Stimulated activated naive CD4-positive, alpha-beta T cell treated with Interleukin-2 at 50 U/mL for 16 hours (primary cell): Measurements from ENCODE around the gene USP5.
"Not testable (repeated sequence)": the region's sequence is repeated elsewhere in the genome, so short reads cannot be mapped to it uniquely, and the experiment has no call there.

Experiments
- DNase-seq: peaks from one replicate; lab custom pipeline; 2025; lab: John Stamatoyannopoulos, UW

USP5 gene

DNA sequence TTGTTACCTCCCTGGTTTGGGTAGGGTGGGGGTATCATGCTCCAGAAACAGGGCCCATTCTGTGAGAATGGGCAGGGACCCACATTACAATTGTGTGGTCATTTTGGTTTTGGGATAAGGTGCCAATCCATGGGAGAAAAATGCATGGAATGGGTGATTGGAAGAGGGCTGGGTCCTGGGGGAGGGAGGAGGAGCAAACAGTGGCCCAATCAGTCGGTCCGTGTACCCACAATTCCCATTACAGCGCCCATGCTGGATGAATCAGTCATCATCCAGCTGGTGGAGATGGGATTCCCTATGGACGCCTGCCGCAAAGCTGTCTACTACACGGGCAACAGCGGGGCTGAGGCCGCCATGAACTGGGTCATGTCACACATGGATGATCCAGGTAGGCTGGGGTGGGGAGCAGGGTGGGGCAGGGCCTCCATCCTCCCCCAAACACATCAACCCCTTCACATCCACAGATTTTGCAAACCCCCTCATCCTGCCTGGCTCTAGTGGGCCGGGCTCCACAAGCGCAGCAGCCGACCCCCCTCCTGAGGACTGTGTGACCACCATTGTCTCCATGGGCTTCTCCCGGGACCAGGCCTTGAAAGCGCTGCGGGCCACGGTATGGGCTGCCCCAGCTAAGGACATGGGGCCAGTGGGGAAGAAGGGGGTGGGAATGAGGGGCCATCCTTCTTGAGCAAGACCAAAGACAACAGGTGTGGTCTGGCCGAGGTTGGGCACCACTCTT is 11.8 kb downstream of the USP5 start:
- DNase-seq = no peak

DNA sequence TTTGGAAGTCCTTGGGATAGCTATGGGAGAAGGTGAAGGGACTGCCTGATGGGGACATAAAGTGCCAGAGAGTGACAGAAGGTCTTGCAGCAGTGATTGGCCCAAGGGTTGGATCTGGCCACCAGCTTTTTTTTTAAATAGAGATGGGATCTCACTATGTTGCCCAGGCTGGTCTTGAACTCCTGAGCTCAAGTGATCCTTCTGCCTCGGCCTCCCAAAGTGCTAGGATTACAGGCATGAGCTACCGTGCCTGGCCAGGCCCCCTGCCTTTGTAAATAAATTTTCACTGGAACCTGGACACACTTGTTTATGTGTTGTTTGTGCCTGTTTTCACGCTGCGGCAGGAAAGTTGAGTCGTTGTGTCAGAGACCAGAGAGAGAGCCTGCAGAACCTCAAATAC is 13.4 kb downstream of the USP5 start:
- DNase-seq = not testable (repeated sequence)

DNA sequence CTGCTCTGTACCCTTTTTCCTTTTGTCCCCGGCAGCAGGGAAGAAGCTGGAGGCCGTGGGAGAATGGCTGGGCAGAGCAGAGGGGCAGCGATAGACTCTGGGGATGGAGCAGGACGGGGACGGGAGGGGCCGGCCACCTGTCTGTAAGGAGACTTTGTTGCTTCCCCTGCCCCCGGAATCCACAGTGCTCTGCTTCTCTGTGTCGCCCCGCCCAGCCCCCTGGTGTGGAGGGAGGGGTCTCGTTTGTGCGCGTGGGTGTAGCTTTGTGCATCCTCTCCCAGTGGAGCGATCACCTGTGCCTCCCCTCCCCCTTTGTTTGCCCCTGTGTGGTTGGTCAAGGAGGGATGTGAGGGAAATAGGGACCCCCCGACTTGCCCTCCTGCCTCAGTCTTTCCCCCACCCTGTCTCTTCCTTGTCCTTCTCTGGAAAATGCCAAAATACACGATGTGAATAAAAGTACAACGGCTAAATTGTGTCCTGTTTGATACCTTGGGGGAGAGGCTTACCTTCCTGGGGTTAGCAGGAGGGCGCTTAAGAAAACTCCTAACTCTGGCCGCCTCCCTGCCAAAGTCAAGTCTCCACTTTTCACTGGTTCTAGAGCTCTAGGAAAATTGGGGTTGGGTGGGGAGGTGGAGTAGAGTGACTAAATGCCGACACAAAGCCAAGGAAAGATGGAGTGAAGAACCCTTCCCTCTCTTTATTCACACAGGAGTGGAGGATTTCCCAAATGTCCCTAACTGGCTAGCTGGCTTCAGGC is 14.4 kb downstream of the USP5 start:
- no peak for DNase-seq

DNA sequence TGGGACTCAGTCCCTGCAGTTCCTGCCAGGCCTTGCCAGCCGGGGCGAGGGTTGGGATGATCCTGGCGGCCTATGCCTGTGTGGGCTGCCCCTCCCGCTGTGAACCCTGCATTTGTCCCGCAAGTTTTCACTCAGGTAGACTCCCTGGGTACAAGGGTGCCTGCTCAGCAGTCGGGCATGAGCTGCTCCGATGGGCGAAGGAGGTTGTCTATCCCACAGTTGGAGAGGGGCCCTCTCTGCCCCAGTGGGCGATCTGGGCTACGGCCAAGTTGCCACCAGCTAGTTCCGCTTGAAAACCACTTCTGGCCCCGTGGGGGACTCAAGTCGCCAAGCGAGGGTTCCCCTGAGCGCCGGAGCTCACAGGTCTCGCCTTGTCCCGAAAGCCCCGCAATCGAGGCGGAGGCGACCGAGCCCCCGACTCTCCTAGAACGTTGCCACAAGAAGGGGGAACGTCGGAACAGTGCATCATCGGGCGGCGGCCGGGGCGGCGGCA is 15.0 kb downstream of the USP5 start:
- DNase-seq = no peak

DNA sequence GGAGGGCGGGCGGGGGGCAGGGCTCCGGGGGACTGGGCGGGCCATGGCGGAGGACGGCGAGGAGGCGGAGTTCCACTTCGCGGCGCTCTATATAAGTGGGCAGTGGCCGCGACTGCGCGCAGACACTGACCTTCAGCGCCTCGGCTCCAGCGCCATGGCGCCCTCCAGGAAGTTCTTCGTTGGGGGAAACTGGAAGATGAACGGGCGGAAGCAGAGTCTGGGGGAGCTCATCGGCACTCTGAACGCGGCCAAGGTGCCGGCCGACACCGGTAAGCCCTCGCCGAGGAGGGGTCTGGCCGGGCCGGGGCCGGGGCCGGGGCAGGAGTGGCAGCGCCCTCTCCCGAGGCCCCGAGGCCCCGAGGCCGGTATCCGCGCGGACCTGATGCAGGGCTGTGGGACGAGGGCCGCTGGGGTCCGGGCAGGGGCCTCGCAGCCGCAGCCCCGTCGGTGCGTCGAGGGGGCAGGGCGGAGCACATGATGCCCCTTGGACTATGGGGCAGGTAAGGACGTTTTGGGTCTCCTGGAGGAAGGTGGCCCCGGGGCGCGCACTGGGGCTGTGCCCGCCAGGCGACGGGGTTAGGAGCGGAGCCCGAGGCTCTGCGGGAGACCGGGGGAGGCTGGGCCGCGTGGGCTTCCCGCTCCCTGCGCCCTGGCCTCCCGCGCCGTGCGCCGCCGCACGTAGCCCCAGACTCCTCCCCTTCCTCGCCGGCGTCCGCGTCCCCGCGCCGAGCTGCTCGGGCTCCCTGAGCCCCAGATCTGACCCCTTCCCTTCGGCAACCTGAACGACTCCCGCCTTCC is 15.7 kb downstream of the USP5 start, which contains the start of gene TPI1:
TPI1 (plus strand) TSS at position 119 of the 798 bp plus-strand sequence; CDS start at position 155, 36 bp downstream.
- peak; percentile 82 for DNase-seq

DNA sequence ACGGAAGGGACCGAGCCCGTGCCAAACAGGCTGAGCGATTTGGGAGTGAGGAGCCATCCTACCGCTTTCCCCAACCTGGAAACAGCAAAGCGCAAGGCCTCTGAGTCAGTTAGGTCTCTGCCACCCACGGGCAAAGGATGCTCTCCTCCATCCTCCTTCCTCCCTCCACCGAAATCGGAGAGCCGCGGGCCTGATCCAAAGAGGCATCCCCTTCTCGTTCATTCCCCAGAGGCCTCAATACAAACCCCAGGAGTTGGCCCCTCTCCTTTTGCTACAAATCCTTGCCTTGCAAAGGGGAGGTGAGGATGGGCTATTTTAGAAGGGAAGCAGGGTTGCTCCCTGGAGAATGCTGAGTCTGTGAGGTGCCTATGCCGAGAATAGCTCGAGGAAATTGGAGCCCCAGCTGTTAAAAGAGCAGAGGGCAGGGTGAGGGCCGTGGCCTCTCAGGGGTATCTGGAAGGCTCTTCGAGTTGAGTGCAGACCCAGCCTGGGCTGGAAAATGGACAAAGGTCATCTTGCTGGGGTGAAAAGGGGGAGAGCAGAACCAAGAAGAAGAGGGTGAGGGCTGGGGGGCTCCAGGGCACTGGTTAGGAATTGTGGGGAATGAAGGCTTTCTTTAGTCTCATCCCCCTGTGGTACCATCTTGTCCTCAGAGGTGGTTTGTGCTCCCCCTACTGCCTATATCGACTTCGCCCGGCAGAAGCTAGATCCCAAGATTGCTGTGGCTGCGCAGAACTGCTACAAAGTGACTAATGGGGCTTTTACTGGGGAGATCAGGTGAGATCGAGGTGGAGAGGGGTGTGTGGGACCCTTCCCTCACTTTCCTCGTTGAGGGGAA is 16.5 kb downstream of the USP5 start:
- DNase-seq = peak; percentile 44

DNA sequence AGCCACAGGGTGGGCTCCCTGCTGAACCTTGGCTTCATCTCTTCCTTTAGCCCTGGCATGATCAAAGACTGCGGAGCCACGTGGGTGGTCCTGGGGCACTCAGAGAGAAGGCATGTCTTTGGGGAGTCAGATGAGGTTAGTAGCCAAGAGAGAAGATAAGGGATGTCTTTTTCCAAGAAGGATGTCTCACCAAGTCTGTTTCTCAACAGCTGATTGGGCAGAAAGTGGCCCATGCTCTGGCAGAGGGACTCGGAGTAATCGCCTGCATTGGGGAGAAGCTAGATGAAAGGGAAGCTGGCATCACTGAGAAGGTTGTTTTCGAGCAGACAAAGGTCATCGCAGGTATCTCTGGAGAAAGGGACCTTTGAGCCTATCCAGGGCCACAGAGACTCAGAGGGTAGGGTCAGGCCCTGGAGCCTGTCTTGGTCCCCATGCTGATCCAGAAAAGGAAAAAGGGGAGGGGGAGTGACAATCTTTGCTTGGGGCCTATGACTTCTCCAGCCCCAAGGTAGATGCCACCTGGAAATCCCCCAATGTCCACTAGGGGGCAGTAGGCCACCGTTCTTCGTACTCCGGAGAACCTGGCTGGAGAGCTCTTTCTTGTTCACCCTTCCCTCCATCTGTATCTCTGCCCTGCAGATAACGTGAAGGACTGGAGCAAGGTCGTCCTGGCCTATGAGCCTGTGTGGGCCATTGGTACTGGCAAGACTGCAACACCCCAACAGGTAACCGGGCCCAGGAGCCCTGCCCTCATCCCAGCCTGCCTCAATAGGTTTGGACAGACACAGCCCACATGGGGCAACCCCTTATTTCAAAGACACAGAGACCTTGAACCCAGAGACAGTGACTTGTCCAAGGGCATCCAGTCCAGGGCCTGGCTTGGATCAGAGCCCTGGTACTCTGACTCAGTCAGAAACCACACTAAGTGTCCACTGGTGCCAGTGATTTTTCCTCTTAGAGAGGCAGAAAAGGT is 17.4 kb downstream of the USP5 start:
- peak; percentile 78 for DNase-seq

DNA sequence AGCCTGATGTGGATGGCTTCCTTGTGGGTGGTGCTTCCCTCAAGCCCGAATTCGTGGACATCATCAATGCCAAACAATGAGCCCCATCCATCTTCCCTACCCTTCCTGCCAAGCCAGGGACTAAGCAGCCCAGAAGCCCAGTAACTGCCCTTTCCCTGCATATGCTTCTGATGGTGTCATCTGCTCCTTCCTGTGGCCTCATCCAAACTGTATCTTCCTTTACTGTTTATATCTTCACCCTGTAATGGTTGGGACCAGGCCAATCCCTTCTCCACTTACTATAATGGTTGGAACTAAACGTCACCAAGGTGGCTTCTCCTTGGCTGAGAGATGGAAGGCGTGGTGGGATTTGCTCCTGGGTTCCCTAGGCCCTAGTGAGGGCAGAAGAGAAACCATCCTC is 18.4 kb downstream of the USP5 start:
- DNase-seq = not testable (repeated sequence)

DNA sequence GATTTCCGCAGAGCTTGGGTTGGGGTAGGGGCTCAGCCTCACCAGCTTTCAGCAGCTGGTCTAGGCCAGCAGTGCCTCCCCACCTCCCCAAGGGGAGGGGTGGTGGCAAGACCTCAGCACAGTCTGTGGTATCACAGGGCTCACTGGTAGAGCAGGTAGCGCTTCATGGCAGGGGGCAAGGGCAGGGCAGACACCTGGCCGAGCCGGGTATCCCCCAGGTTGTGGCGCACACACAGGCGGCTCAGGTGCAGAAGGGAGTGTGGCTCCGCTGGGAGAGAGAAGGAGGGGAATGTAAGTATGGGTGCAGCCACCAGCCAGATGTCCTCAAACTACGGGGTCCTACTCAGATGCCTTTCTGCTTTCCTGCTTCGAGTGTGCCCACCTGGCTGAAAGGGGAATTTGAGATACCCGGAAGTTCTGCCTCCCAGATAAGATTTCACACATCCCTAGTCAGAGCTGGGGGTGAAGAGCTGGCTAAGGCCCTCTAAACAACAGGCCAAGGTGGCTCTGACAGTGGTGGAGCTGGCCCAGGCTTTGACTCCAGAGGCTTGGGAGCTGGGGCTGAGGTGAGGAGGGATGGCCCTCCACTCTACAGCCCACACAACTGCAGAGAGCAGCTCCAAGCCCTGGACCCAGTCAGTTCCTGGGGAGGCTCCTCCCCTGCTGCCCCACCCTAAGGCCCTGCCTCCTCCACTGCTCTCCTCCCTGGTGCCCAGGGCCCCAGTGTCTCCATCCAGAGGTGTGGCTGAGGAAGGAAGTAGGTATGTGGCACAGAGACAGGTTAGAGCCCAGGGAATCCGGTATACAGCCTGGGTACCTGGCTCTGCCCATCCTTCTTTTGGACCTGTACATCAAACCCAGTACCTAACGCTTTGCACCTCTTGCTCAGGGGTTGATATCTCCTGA is 19.4 kb downstream of the USP5 start:
- DNase-seq = no peak

DNA sequence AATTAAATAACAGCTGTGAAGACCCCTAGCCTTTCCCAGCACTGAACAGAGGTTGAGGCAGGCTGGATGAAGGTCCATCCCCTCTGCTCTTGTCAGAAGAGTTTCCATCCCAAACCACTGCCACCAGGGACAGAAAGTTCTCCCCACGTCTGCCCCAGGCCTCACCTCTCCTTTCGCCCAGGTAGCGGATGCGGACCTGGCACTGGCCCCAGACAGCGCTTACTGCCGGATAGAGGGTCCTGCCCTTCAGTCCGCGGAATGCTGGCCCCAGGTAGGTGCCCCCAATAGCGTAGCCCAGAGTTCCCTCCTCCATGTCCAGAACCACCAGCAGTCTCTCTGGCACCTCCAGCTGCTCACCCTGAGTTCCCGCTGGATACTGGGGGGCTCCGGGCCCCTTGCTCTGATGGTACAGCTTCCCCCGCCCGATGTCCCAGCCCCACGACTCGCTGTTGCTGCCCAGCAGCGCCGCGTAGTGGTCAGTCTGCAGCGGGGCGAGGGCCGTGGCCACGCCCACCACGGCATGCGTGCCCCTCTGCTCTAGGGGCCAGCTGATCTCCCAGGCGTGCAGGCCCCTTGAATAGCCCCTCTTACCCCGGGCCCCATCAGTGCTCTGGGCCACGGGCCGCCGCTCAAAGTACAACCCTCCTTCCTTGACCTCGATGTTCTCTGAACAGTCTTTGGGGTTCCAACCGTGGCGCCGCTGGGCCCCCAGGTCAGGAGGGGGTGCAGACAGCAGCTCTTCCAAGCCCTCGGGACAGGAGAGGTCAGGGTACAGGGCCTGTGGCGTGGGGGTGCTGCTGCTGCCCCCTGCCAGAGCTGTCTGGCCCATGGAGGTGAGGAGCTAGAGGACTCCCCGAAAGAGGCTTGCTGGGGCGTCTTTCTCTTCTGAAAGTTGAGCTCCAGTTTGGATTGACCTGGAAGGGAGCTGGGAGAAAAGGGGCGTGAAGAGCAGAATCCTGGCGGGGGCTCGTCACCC is 20.4 kb downstream of the USP5 start:
- DNase-seq = peak; percentile 74

DNA sequence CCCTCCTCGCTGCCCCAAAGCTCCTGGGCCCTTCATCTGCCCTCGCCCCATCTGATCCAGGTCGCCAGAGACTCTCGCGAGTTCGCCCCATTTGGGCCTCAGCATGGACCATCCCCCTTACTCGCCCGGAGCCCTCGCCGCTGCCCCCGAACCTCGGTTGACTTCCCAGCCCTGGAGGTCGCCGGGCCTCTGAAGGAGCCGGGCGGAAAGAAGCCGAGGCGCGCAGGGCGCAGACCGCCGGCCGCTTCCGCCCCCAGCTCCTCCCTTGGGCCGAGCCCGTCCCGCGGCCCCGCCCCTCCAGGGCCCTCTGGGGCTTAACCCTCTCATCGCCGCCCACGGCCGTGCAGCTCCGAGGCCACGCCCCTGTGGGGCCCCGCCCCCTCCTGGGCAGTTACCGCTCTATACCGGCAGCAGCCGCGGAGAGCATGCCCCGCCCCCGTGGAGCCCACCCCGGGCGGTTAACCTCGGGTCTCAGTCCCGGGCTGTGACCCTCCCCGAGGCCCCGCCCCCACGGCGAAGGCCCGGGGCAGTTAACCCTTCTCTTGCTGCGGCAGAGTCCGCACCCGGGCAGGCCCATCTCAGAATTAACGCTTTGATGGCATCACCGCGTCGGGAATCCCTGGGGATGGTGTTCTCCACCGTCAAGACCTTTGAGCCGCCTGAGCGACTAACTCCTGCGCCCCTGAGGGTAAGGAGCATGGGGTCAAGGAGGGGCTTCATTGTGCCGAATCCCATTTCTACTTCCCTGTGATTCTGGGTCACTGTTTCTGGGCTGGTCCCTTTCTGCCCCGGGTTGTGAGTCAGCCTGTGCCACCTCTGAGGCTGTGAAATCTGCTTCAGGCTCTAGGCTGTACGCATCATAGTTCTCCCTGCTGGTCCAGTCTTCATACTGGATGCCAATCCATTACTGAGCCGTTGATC is 21.4 kb downstream of the USP5 start, which contains the start of gene SPSB2:
SPSB2 (minus strand) TSS at position 210 of the 921 bp plus-strand sequence. CDS start 402 bp downstream, outside the sequence.
- peak; percentile 98 for DNase-seq

DNA sequence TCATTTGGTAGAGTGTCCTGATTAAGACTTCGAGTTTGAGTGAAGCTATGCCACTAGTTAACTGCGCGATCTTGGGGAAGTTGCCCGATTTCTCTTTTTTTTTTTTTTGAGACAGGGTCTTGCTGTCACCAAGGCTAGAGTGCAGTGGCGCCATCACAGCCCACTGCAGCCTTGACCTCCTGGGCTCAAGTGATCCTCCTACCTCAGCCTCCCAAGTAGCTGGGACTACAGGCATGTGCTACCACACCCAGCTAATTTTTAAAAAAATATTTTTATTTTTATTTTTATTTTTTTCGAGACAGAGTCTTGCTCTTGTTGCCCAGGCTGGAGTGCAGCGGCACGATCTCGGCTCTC is 22.0 kb downstream of the USP5 start:
- DNase-seq = not testable (repeated sequence)

DNA sequence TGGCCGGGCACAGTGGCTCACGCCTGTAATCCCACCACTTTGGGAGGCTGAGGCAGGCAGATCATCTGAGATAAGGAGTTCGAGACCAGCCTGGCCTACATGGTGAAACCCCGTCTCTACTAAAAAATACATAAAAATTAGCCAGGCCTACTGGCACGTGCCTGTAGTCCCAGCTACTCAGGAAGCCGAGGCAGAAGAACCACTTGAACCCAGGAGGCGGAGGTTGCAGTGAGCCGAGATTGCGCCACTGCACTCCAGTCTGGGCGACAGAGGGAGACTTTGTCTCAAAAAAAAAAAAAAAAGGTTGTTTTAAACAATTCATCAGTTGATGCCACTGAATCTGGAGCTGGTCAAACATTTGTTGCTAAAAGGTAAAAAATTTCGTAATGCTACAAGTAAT is 27.9 kb downstream of the USP5 start:
- DNase-seq = not testable (repeated sequence)

DNA sequence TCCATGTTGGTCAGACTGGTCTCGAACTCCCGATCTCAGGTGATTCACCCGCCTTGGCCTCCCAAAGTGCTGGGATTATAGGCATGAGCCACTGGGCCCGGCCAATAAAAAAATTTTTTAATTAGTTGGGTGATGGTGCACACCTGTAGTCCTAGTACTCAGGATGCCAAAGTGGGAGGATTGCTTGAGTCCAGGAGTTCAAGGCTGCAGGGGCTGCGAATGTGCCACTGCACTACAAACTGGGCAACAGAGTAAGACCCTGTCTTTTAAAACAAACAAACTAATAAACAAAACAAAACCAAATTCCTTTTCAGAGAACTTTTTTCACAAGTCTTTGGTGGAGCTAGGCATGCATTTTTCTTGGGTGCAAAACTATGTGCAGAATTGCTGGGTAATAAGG is 31.3 kb downstream of the USP5 start:
- DNase-seq = no peak

DNA sequence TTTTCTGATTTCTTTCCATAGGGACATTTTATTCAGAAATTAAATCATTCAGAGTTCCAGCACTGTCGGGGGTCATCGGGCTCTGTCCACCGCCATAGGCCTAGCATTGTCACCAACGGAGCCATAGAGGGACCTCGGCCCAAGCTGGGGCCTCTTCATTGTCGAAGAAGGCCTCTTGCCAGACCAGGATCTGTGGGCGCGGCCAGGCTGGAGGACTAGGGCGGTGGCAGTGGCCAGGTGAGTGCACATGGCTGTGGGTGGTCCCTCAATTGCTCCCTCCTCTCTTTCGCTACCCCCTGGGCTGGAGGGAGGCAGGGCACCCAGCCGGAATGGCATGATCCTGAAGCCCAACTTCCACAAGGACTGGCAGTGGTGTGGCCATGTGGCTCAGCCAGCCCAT is 31.7 kb downstream of the USP5 start:
- DNase-seq = no peak

DNA sequence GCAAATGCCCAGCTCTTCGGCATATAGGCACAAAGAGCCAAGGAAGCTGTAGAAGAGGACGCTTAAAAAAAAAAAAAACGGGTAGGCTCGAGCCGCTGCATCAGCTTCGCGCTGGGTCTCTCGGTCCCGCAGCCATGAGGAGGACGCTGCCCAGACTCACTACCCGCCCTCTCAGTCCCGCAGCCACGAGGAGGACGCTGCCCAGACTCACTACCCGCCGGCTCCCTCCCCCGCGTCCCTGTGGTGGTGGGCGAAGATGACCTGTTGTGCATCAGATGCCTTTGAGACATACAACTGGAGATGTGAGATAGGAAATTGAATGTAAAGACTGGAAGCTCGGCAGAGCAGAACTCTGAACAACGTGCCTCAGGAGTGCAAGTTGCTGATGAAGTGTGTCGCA is 32.6 kb downstream of the USP5 start:
- DNase-seq = no peak
